ENCODE measurements around the gene SENP1. TPM values are rescaled to one million over a fixed set of nuclear protein-coding genes. Genes with fewer than 3 reads are reported as not detected.
"Not testable (repeated sequence)": the region's sequence is repeated elsewhere in the genome, so short reads cannot be mapped to it uniquely, and the experiment has no call there.

Gene SENP1
- polyA plus RNA-seq, 3 donors = 2.5 to 4.4 (median 3.9) TPM

GRCh38 chr12:48119078-48119833 lies 13.4 kb upstream of the SENP1 start, which contains the start of gene PFKM:
Gene PFKM, plus strand, starts transcription at chr12:48119364. Its CDS starts 3,411 bp downstream, at chr12:48122775.
- H3K27ac ChIP-seq (ENCODE audit: low read depth, low read length) = no peak within 1 kb of the TSS
- 0 to 1% (median 1%) methylated on average over 17 to 20 of the region's 20 CpGs for WGBS, 3 donors

- WGBS, 3 donors = 30 to 52% (median 42%) methylated on average over 3 of the region's 3 CpGs
- no peak overlapping the region for H3K27ac ChIP-seq (ENCODE audit: low read depth, low read length)
These were observed 12.5 kb upstream of the SENP1 start for GRCh38 chr12:48118284-48118871.

GRCh38 chr12:48115957-48116356 lies 10.1 kb upstream of the SENP1 start:
- 68 to 100% (median 84%) methylated on average over 1 of the region's 1 CpG for WGBS, 3 donors
- H3K27ac ChIP-seq (ENCODE audit: low read depth, low read length) = no peak overlapping the region

- H3K27ac ChIP-seq (ENCODE audit: low read depth, low read length) = not testable (repeated sequence)
- WGBS, 3 donors = 96 to 97% (median 96%) methylated on average over 5 of the region's 5 CpGs
These were observed 5.4 kb upstream of the SENP1 start for GRCh38 chr12:48111312-48111693.

GRCh38 chr12:48110691-48111311 lies 4.9 kb upstream of the SENP1 start:
- H3K27ac ChIP-seq (ENCODE audit: low read depth, low read length) = no peak overlapping the region
- 82 to 88% (median 83%) methylated on average over 1 of the region's 1 CpG for WGBS, 3 donors

- H3K27ac ChIP-seq (ENCODE audit: low read depth, low read length) = no peak overlapping the region
These were observed 3.5 kb upstream of the SENP1 start for GRCh38 chr12:48109424-48109823.

GRCh38 chr12:48106681-48107613 lies 1.1 kb upstream of the SENP1 start:
- WGBS, 3 donors = 60 to 76% (median 69%) methylated on average over 5 of the region's 5 CpGs
- H3K27ac ChIP-seq (ENCODE audit: low read depth, low read length) = no peak overlapping the region

- 0 to 1% (median 0%) methylated on average over 23 to 30 of the region's 30 CpGs for WGBS, 3 donors
- H3K27ac ChIP-seq (ENCODE audit: low read depth, low read length) = no peak overlapping the region
These were observed 485 bp downstream of the SENP1 start for GRCh38 chr12:48105321-48105866.

GRCh38 chr12:48104531-48104930 lies 1.3 kb downstream of the SENP1 start:
- H3K27ac ChIP-seq (ENCODE audit: low read depth, low read length) = no peak overlapping the region
- WGBS, 3 donors = 52 to 80% (median 79%) methylated on average over 4 of the region's 4 CpGs

- 65 to 90% (median 71%) methylated on average over 1 of the region's 1 CpG for WGBS, 3 donors
- no peak overlapping the region for H3K27ac ChIP-seq (ENCODE audit: low read depth, low read length)
These were observed 13.3 kb downstream of the SENP1 start for GRCh38 chr12:48092611-48093010.

- WGBS, 3 donors = 85 to 92% (median 85%) methylated on average over 3 of the region's 3 CpGs
- H3K27ac ChIP-seq (ENCODE audit: low read depth, low read length) = no peak overlapping the region
These were observed 19.6 kb downstream of the SENP1 start for GRCh38 chr12:48086327-48086726.

GRCh38 chr12:48084841-48085460 lies 20.9 kb downstream of the SENP1 start:
- no peak overlapping the region for H3K27ac ChIP-seq (ENCODE audit: low read depth, low read length)
- 84 to 95% (median 89%) methylated on average over 12 of the region's 12 CpGs for WGBS, 3 donors

GRCh38 chr12:48084066-48084465 lies 21.8 kb downstream of the SENP1 start:
- no peak overlapping the region for H3K27ac ChIP-seq (ENCODE audit: low read depth, low read length)
- WGBS, 3 donors = 63 to 85% (median 73%) methylated on average over 1 of the region's 1 CpG

GRCh38 chr12:48080821-48081220 lies 25.1 kb downstream of the SENP1 start:
- H3K27ac ChIP-seq (ENCODE audit: low read depth, low read length) = no peak overlapping the region
- WGBS, 3 donors = 93 to 100% (median 96%) methylated on average over 3 of the region's 3 CpGs

- H3K27ac ChIP-seq (ENCODE audit: low read depth, low read length) = no peak overlapping the region
- WGBS, 3 donors = 90 to 94% (median 93%) methylated on average over 5 of the region's 5 CpGs
These were observed 25.6 kb downstream of the SENP1 start for GRCh38 chr12:48080285-48080684.

- no peak overlapping the region for H3K27ac ChIP-seq (ENCODE audit: low read depth, low read length)
- WGBS, 3 donors = 81 to 82% (median 82%) methylated on average over 5 of the region's 5 CpGs
These were observed 27.0 kb downstream of the SENP1 start for GRCh38 chr12:48078901-48079300.

GRCh38 chr12:48077111-48077510 lies 28.8 kb downstream of the SENP1 start:
- 77 to 95% (median 88%) methylated on average over 2 of the region's 2 CpGs for WGBS, 3 donors
- H3K27ac ChIP-seq (ENCODE audit: low read depth, low read length) = no peak overlapping the region

- WGBS, 3 donors = 55 to 82% (median 64%) methylated on average over 1 of the region's 1 CpG
- no peak overlapping the region for H3K27ac ChIP-seq (ENCODE audit: low read depth, low read length)
These were observed 30.0 kb downstream of the SENP1 start for GRCh38 chr12:48075832-48076231.
